ENCODE results near the gene CDH13. TPM values are rescaled to one million over a fixed set of nuclear protein-coding genes. Genes with fewer than 3 reads are reported as not detected.

The CDH13 gene
- total RNA-seq, 1 donor from 2014 or later = 45.1 TPM

DNA sequence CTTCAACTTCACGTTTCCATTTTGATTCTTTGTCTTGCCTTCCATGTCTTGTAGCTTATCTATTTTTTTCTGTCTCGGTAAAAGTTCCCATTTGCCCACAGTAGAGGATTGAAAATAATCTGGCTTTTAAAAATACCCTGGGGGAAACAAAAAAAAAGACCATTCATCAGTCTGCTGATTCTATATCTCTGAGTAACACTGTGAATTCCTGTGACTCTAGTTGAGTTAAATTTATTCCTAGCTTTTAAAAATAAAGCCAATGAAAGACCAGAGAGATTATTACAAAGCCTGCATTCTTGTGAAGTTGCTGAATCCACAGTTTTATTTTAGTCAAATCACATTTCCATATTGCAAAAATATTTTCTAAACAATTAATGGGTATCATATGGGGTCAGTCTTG lies 532.3 kb downstream of the CDH13 start:
- no peak overlapping the region for H3K4me3 Mint-ChIP-seq (ENCODE audit: unreplicated experiment)
- no peaks in the 10 kb centered on the region for H3K9me3 Mint-ChIP-seq (ENCODE audit: low read depth)
- TF ChIP-seq, protein P1, sequence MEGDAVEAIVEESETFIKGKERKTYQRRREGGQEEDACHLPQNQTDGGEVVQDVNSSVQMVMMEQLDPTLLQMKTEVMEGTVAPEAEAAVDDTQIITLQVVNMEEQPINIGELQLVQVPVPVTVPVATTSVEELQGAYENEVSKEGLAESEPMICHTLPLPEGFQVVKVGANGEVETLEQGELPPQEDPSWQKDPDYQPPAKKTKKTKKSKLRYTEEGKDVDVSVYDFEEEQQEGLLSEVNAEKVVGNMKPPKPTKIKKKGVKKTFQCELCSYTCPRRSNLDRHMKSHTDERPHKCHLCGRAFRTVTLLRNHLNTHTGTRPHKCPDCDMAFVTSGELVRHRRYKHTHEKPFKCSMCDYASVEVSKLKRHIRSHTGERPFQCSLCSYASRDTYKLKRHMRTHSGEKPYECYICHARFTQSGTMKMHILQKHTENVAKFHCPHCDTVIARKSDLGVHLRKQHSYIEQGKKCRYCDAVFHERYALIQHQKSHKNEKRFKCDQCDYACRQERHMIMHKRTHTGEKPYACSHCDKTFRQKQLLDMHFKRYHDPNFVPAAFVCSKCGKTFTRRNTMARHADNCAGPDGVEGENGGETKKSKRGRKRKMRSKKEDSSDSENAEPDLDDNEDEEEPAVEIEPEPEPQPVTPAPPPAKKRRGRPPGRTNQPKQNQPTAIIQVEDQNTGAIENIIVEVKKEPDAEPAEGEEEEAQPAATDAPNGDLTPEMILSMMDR (IDR thresholded peaks at IDR 0.05) = no peak
- H3K27me3 Mint-ChIP-seq (ENCODE audit: low read depth) = no peaks in the 10 kb centered on the region
- H3K4me1 Mint-ChIP-seq (ENCODE audit: low read depth) = peaks cover 11% of the 10 kb centered on the region
- H3K36me3 Mint-ChIP-seq (ENCODE audit: low read depth) = no peaks in the 10 kb centered on the region
- no peak overlapping the region for H3K27ac Mint-ChIP-seq (ENCODE audit: unreplicated experiment)
- DNase-seq (ENCODE audit: low spot score) = no peak

DNA sequence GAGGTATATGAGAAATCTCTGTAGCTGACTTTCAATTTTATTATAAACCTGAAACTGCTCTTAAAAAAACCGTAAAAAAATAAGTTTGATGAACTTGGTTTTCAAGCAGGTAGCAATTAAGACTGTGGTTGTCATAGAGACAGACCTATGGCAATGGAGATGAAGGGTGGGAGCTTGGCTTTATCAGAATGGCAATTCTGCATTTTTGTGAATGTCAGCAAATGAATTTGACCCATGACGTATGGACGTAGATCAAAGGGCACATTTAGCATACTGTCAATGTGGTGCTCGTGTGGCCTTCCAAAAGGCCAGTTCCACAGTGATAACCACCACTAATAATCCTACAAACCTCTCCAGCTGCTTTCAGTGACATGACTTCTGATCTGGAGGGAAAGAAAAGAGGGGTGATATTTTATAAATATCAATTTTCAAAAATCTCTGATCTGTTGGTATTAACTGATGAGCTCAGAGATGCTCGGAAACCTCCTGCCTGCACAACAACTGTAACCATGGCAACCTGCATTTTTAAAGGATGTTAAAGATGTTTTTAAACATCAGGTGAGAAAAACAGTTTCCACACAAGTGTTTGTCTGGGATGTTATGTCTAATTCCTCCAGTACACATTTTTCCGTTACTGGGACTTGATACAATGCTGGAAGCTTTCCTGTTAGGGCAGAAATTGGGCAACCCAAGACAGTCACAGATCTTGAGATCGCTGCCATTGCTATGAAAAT lies 533.7 kb downstream of the CDH13 start:
- no peak overlapping the region for H3K4me3 Mint-ChIP-seq (ENCODE audit: unreplicated experiment)
- TF ChIP-seq, protein P1 (IDR thresholded peaks at IDR 0.05) = no peak
- DNase-seq (ENCODE audit: low spot score) = no peak
- H3K27ac Mint-ChIP-seq (ENCODE audit: unreplicated experiment) = no peak overlapping the region
- no peaks in the 10 kb centered on the region for H3K9me3 Mint-ChIP-seq (ENCODE audit: low read depth)
- peaks cover 1% of the 10 kb centered on the region for H3K27me3 Mint-ChIP-seq (ENCODE audit: low read depth)
- H3K4me1 Mint-ChIP-seq (ENCODE audit: low read depth) = peaks cover 11% of the 10 kb centered on the region
- no peaks in the 10 kb centered on the region for H3K36me3 Mint-ChIP-seq (ENCODE audit: low read depth)

- Mint-ChIP-seq H3K4me3 (ENCODE audit: unreplicated experiment) (no peak overlapping the region), H3K9me3 (ENCODE audit: low read depth) (no peaks in the 10 kb centered on the region), H3K4me1 (ENCODE audit: low read depth) (peaks cover 11% of the 10 kb centered on the region), H3K36me3 (ENCODE audit: low read depth) (no peaks in the 10 kb centered on the region), H3K27ac (ENCODE audit: unreplicated experiment) (no peak overlapping the region), H3K27me3 (ENCODE audit: low read depth) (peaks cover 1% of the 10 kb centered on the region)
- no peak for DNase-seq (ENCODE audit: low spot score)
- TF ChIP-seq, protein P1 (IDR thresholded peaks at IDR 0.05) = no peak
Measured at GRCh38 chr16:83162791-83163190, 536.0 kb downstream of the CDH13 start.

DNA sequence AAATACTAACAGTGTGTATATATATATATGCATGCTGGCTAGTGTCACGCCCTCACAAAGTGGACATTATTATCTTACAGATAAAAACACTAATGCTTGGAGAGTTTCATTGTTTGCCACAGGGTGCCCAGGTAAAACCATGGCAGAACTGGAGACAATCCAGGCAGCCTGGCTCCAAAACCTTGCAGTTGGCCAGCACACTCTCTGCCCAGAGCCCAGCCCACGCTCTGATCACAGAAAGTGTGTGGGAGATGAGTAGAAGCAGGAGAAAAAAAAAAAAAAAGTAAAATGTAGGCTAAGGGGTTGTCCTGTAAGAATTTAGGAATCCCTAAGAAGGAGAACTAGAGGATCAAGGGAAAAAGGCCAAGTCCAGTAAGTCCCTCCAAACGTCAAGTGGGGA lies 538.0 kb downstream of the CDH13 start:
- H3K4me1 Mint-ChIP-seq (ENCODE audit: low read depth) = no peaks in the 10 kb centered on the region
- TF ChIP-seq, protein P1 (IDR thresholded peaks at IDR 0.05) = no peak
- no peaks in the 10 kb centered on the region for H3K36me3 Mint-ChIP-seq (ENCODE audit: low read depth)
- no peak overlapping the region for H3K4me3 Mint-ChIP-seq (ENCODE audit: unreplicated experiment)
- H3K27ac Mint-ChIP-seq (ENCODE audit: unreplicated experiment) = no peak overlapping the region
- H3K27me3 Mint-ChIP-seq (ENCODE audit: low read depth) = peaks cover 1% of the 10 kb centered on the region
- H3K9me3 Mint-ChIP-seq (ENCODE audit: low read depth) = no peaks in the 10 kb centered on the region
- no peak for DNase-seq (ENCODE audit: low spot score)

DNA sequence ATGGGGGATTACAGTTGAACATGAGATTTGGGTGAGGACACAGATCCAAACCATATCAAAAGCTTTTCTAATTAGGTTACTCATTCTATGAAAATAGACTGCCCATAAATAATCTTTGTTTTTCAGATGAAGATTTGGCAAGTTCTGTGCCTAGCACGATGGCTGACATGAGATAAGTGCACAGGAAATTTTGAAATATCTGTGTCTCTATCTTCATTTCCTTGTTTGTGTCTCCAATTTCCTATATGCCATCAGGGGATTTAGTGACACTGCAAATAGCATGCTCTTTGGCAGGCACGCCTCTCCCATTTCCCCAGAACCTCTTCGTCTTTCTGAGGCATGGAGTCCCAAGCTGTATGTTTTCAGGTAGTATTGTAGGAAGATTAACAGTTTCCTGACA lies 544.6 kb downstream of the CDH13 start:
- DNase-seq (ENCODE audit: low spot score) = no peak
- no peaks in the 10 kb centered on the region for H3K27me3 Mint-ChIP-seq (ENCODE audit: low read depth)
- H3K27ac Mint-ChIP-seq (ENCODE audit: unreplicated experiment) = no peak overlapping the region
- TF ChIP-seq, protein P1 (IDR thresholded peaks at IDR 0.05) = no peak
- H3K4me1 Mint-ChIP-seq (ENCODE audit: low read depth) = no peaks in the 10 kb centered on the region
- peaks cover 1% of the 10 kb centered on the region for H3K36me3 Mint-ChIP-seq (ENCODE audit: low read depth)
- H3K9me3 Mint-ChIP-seq (ENCODE audit: low read depth) = no peaks in the 10 kb centered on the region
- no peak overlapping the region for H3K4me3 Mint-ChIP-seq (ENCODE audit: unreplicated experiment)
